HepG2 (cell line): ENCODE data around the gene MYO10. TPM values are rescaled to one million over a fixed set of nuclear protein-coding genes. Genes with fewer than 3 reads are reported as not detected.
A peak's percentile ranks its signal among the peaks of the same experiment; 100 is the strongest.

Experiments used
- CBX5 ChIP-seq: sonication (generic); formaldehyde crosslinking; IDR thresholded peaks from 2 replicates; pipeline ENCODE4 v1.4.0; 2020; ENCODE audit warnings: missing genetic modification reagents, borderline replicate concordance
- ERF ChIP-seq: IDR thresholded peaks from 2 replicates; pipeline ENCODE4 v1.6.1; 2018; ENCODE audit warnings: missing biosample characterization, missing genetic modification reagents
- HNF4A ChIP-seq: sonication (generic); formaldehyde crosslinking; IDR thresholded peaks from 2 replicates; pipeline ENCODE4 v1.4.0; 2020; ENCODE audit warnings: missing genetic modification reagents
- HOXA3 ChIP-seq: sonication (generic); formaldehyde crosslinking; IDR thresholded peaks from 2 replicates; pipeline ENCODE4 v1.5.0; 2020; ENCODE audit warnings: missing genetic modification reagents
- KDM6A ChIP-seq: IDR thresholded peaks from 2 replicates; pipeline ENCODE4 v1.6.1; 2016; ENCODE audit warnings: low read depth
- MAF1 ChIP-seq: sonication (generic); formaldehyde crosslinking; IDR thresholded peaks from 2 replicates; pipeline ENCODE4 v1.5.0; 2020; ENCODE audit warnings: missing genetic modification reagents, borderline replicate concordance
- MAX ChIP-seq: IDR thresholded peaks from 2 replicates; pipeline ENCODE4 v1.6.1; 2012; ENCODE audit warnings: inconsistent platforms
- MIXL1 ChIP-seq: IDR thresholded peaks from 2 replicates; pipeline ENCODE4 v1.6.1; 2016
- PAWR ChIP-seq: sonication (generic); formaldehyde crosslinking; IDR thresholded peaks from 2 replicates; pipeline ENCODE4 v1.4.0; 2020; ENCODE audit warnings: missing genetic modification reagents, mild to moderate bottlenecking, borderline replicate concordance
- REPIN1 ChIP-seq: sonication (generic); formaldehyde crosslinking; IDR thresholded peaks from 2 replicates; pipeline ENCODE4 v1.8.0; 2022; ENCODE audit warnings: missing genetic modification reagents, low read depth, mild to moderate bottlenecking, borderline replicate concordance
- RXRB ChIP-seq: IDR thresholded peaks from 2 replicates; pipeline ENCODE4 v1.6.1; 2016; ENCODE audit warnings: borderline replicate concordance, missing genetic modification reagents, missing compliant biosample characterization
- ZBTB2 ChIP-seq: sonication (generic); formaldehyde crosslinking; IDR thresholded peaks from 2 replicates; pipeline ENCODE4 v1.8.0; 2022; ENCODE audit warnings: low read depth, missing genetic modification reagents
- ZKSCAN5 ChIP-seq: sonication (generic); formaldehyde crosslinking; IDR thresholded peaks from 2 replicates; pipeline ENCODE4 v1.5.1; 2020; ENCODE audit warnings: mild to moderate bottlenecking, missing genetic modification reagents
- ZNF20 ChIP-seq: sonication (generic); formaldehyde crosslinking; IDR thresholded peaks from 2 replicates; pipeline ENCODE4 v1.4.0; 2020; ENCODE audit warnings: mild to moderate bottlenecking, moderate library complexity, missing genetic modification reagents
- ZNF274 ChIP-seq: sonication (generic); formaldehyde crosslinking; IDR thresholded peaks from 2 replicates; pipeline ENCODE4 v1.5.1; 2020; ENCODE audit warnings: mild to moderate bottlenecking, missing genetic modification reagents
- ZNF484 ChIP-seq: sonication (generic); formaldehyde crosslinking; IDR thresholded peaks from 2 replicates; pipeline ENCODE4 v1.5.1; 2020; ENCODE audit warnings: mild to moderate bottlenecking, low read depth, missing genetic modification reagents, borderline replicate concordance
- ZNF644 ChIP-seq: IDR thresholded peaks from 2 replicates; pipeline ENCODE4 v1.6.1; 2016; ENCODE audit warnings: low read depth
- ZNF792 ChIP-seq: IDR thresholded peaks from 2 replicates; pipeline ENCODE4 v1.6.1; 2016
- polyA plus RNA-seq, 8 experiments: library from polyadenylated mRNA; depleted of rRNA in 3 of 8; stranded (reverse) in 7 of 8; unstranded in 1 of 8; fragments of >200 nt; fragmentation: Illumina TruSeq in 4 of 8; extraction: Trizol in 4 of 8; gene quantifications; 2 replicates each; pipeline versions ENCODE4 v1.2.1 to v1.2.3, GENCODE V29; 2011 to 2016; ENCODE audit warnings: low read depth in 4 of 8, missing spikeins in 1 of 8, mixed read lengths in 1 of 8; ENCODE audit not compliant: insufficient read depth in 1 of 8
- total RNA-seq, 5 experiments: library from RNA; depleted of rRNA; stranded (reverse); fragments of >200 nt; fragmentation: Illumina TruSeq; extraction: Trizol; gene quantifications; 2 replicates each; pipeline ENCODE4 v1.2.3, GENCODE V29; 2016; ENCODE audit warnings: low read depth in 1 of 5
- TF ChIP-seq, protein P1 (sequence below), 2 experiments: sonication (generic) in 1 of 2; formaldehyde crosslinking in 1 of 2; IDR thresholded peaks; 2 replicates each; pipeline versions ENCODE4 v1.6.1 to v1.9.0; 2014 to 2022; ENCODE audit warnings: antibody characterized with exemption in 1 of 2, borderline replicate concordance in 1 of 2, inconsistent platforms in 1 of 2, low read depth in 1 of 2, missing genetic modification reagents in 1 of 2
- TF ChIP-seq, protein P2 (sequence below): IDR thresholded peaks from 2 replicates; pipeline ENCODE4 v1.4.0; 2020; ENCODE audit warnings: mild to moderate bottlenecking, missing genetic modification reagents

MYO10 gene
- total and polyA plus RNA-seq, 2 of the 13 experiments (the other 11 are each of a cell fraction or from before 2014, with no cell fraction given) = 4.5 to 14.0 TPM

DNA sequence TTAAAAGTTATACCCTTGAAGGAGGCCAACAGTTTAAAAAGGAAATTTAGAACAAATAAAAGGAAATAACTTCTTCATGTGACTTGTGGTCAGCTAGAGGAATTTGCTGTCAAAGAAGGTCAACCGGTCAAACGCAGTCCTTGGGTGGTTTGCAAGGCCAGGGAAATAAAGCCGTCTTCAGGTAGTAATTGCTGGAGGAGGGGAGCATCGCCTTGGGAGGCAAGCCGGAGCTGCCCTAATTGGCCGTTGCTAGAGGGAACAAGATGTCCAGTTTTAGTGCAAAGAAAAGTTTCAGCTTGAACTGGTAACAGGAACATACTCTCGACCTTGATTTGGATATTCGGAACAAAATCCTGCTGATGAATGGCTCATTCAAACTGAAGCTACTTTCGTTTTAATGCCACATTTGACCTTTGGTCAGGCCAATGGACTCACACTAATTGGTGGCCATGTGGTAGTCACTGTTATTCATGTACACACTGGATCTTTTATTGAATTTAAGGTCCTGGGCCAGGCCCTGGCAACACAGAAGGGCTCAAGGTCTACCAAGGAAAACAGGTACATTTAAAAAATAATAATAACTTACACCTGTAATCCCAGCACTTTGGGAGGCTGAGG, 47.0 kb upstream of the MYO10 start (continued):
- TF ChIP-seq CBX5 (CRISPR knock-in tag) (no peak), HOXA3 (CRISPR knock-in tag) (no peak), PAWR (CRISPR knock-in tag) (no peak), ZNF644 (CRISPR knock-in tag) (peak; percentile 83), ZNF484 (CRISPR knock-in tag) (no peak), MAX (no peak), ZKSCAN5 (CRISPR knock-in tag) (no peak), ZNF274 (CRISPR knock-in tag) (no peak), ZNF792 (CRISPR knock-in tag) (no peak), MIXL1 (no peak), ZNF20 (CRISPR knock-in tag) (no peak), RXRB (CRISPR knock-in tag) (no peak), HNF4A (CRISPR knock-in tag) (peak; percentile 86), ZBTB2 (CRISPR knock-in tag) (no peak), REPIN1 (no peak), ERF (CRISPR knock-in tag) (no peak), KDM6A (CRISPR knock-in tag) (no peak), MAF1 (no peak)
- TF ChIP-seq, protein P1, sequence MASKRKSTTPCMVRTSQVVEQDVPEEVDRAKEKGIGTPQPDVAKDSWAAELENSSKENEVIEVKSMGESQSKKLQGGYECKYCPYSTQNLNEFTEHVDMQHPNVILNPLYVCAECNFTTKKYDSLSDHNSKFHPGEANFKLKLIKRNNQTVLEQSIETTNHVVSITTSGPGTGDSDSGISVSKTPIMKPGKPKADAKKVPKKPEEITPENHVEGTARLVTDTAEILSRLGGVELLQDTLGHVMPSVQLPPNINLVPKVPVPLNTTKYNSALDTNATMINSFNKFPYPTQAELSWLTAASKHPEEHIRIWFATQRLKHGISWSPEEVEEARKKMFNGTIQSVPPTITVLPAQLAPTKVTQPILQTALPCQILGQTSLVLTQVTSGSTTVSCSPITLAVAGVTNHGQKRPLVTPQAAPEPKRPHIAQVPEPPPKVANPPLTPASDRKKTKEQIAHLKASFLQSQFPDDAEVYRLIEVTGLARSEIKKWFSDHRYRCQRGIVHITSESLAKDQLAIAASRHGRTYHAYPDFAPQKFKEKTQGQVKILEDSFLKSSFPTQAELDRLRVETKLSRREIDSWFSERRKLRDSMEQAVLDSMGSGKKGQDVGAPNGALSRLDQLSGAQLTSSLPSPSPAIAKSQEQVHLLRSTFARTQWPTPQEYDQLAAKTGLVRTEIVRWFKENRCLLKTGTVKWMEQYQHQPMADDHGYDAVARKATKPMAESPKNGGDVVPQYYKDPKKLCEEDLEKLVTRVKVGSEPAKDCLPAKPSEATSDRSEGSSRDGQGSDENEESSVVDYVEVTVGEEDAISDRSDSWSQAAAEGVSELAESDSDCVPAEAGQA (IDR thresholded peaks at IDR 0.05; ENCODE audit: low read depth) = no peak
- TF ChIP-seq, protein P1 (CRISPR knock-in tag; IDR thresholded peaks at IDR 0.05; ENCODE audit: borderline replicate concordance) = no peak
- TF ChIP-seq, protein P2, sequence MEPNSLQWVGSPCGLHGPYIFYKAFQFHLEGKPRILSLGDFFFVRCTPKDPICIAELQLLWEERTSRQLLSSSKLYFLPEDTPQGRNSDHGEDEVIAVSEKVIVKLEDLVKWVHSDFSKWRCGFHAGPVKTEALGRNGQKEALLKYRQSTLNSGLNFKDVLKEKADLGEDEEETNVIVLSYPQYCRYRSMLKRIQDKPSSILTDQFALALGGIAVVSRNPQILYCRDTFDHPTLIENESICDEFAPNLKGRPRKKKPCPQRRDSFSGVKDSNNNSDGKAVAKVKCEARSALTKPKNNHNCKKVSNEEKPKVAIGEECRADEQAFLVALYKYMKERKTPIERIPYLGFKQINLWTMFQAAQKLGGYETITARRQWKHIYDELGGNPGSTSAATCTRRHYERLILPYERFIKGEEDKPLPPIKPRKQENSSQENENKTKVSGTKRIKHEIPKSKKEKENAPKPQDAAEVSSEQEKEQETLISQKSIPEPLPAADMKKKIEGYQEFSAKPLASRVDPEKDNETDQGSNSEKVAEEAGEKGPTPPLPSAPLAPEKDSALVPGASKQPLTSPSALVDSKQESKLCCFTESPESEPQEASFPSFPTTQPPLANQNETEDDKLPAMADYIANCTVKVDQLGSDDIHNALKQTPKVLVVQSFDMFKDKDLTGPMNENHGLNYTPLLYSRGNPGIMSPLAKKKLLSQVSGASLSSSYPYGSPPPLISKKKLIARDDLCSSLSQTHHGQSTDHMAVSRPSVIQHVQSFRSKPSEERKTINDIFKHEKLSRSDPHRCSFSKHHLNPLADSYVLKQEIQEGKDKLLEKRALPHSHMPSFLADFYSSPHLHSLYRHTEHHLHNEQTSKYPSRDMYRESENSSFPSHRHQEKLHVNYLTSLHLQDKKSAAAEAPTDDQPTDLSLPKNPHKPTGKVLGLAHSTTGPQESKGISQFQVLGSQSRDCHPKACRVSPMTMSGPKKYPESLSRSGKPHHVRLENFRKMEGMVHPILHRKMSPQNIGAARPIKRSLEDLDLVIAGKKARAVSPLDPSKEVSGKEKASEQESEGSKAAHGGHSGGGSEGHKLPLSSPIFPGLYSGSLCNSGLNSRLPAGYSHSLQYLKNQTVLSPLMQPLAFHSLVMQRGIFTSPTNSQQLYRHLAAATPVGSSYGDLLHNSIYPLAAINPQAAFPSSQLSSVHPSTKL (CRISPR knock-in tag) = 0 out of 2 replicates have a peak, but pooled peaks have one; percentile 15
